ENCODE data around the gene STAT6.

The STAT6 gene

GRCh38 chr12:57109207-57110103, 1.7 kb downstream of the STAT6 start:
- TF ChIP-seq ZNF366 (tag by site-specific recombination; conservative IDR thresholded peaks at IDR 0.05), result peak; percentile 72
- no peak for TF ChIP-seq ZNF692 (tag by site-specific recombination; IDR thresholded peaks at IDR 0.05)
- peak; percentile 41; the same call in 1 of the 2 replicates for TF ChIP-seq SCRT2 (tag by site-specific recombination; IDR thresholded peaks at IDR 0.05)
- POLR2A ChIA-PET, result interaction anchor here (1.6 kb wide), 1 partner anchor 18 kb away, joined by 10 read pairs; no protein-coding TSS in a partner anchor
- H3K27ac ChIP-seq (ENCODE audit: extremely low read depth, low read depth, low read length), result no peak overlapping the region
- H3K9me3 ChIP-seq (ENCODE audit: control insufficient read depth, insufficient read depth, low read depth, low read length), result no peaks in the 10 kb centered on the region
- H3K36me3 ChIP-seq (ENCODE audit: control insufficient read depth in 2 of 2, insufficient read depth in 1 of 2, low read length in 2 of 2), result peaks cover 0 to 16% of the 10 kb centered on the region in 2 experiments; a peak in 1 of 3 replicates
- no peak overlapping the region for H3K4me3 ChIP-seq (ENCODE audit: low read depth, low read length)
- H3K4me1 ChIP-seq (ENCODE audit: control insufficient read depth, insufficient read depth, low read length), result 0 out of 2 replicates have a peak, but pooled peaks cover 3% of the 10 kb centered on the region
- CTCF ChIA-PET, result interaction anchor here (0.6 to 6.4 kb wide), 7 partner anchors 14 to 823 kb away, joined by 3 to 135 read pairs (median 3); no protein-coding TSS in a partner anchor

- H3K36me3 ChIP-seq (ENCODE audit: control insufficient read depth in 2 of 2, insufficient read depth in 1 of 2, low read length in 2 of 2), result peaks cover 0 to 20% of the 10 kb centered on the region in 2 experiments; a peak in 1 of 3 replicates
- ChIA-PET CTCF (interaction anchor here (0.7 to 6.4 kb wide), 6 partner anchors 15 to 38 kb away, joined by 3 to 135 read pairs (median 4); no protein-coding TSS in a partner anchor), POLR2A (no interaction called here)
- no peaks in the 10 kb centered on the region for H3K9me3 ChIP-seq (ENCODE audit: control insufficient read depth, insufficient read depth, low read depth, low read length)
- 0 out of 2 replicates have a peak, but pooled peaks cover 3% of the 10 kb centered on the region for H3K4me1 ChIP-seq (ENCODE audit: control insufficient read depth, insufficient read depth, low read length)
- TF ChIP-seq REST (tag by site-specific recombination; IDR thresholded peaks at IDR 0.05) (peak; percentile 78), ZNF585B (tag by site-specific recombination; IDR thresholded peaks at IDR 0.05) (no peak)
- no peak overlapping the region for H3K4me3 ChIP-seq (ENCODE audit: low read depth, low read length)
- H3K27ac ChIP-seq (ENCODE audit: extremely low read depth, low read depth, low read length), result no peak overlapping the region
Measured at GRCh38 chr12:57107456-57108155, 3.6 kb downstream of the STAT6 start.

- ChIA-PET POLR2A (interaction anchor here (0.9 kb wide), 1 partner anchor 18 kb away, joined by 3 read pairs; no protein-coding TSS in a partner anchor), CTCF (interaction anchor here (0.6 to 1.4 kb wide), 6 partner anchors 14 to 608 kb away, joined by 3 to 7 read pairs (median 3); partner anchors contain the start of gene NEMP1)
- H3K36me3 ChIP-seq (ENCODE audit: control insufficient read depth in 2 of 2, insufficient read depth in 1 of 2, low read length in 2 of 2), result peaks cover 0 to 20% of the 10 kb centered on the region in 2 experiments; a peak in 1 of 3 replicates
- TF ChIP-seq HIC1 (tag by site-specific recombination; IDR thresholded peaks at IDR 0.05), result no peak
- TF ChIP-seq SALL2 (tag by site-specific recombination; IDR thresholded peaks at IDR 0.05; ENCODE audit: borderline replicate concordance), result no peak
- TF ChIP-seq ZNF701 (tag by site-specific recombination; IDR thresholded peaks at IDR 0.05), result no peak
- TF ChIP-seq ZNF239 (tag by site-specific recombination; IDR thresholded peaks at IDR 0.05), result no peak
- no peak for TF ChIP-seq ZBTB10 (tag by site-specific recombination; IDR thresholded peaks at IDR 0.05)
- TF ChIP-seq ZNF112 (tag by site-specific recombination; IDR thresholded peaks at IDR 0.05), result no peak
- no peak for TF ChIP-seq BCL11A (tag by site-specific recombination; IDR thresholded peaks at IDR 0.05; ENCODE audit: low read depth)
- no peak for TF ChIP-seq KLF8 (tag by site-specific recombination; IDR thresholded peaks at IDR 0.05)
- no peak for TF ChIP-seq ELK4 (IDR thresholded peaks at IDR 0.05; ENCODE audit: borderline replicate concordance, low read depth, low read length)
- 0 out of 2 replicates have a peak, but pooled peaks cover under 1% of the 10 kb centered on the region for H3K4me1 ChIP-seq (ENCODE audit: control insufficient read depth, insufficient read depth, low read length)
- H3K27ac ChIP-seq (ENCODE audit: extremely low read depth, low read depth, low read length), result no peak overlapping the region
- H3K9me3 ChIP-seq (ENCODE audit: control insufficient read depth, insufficient read depth, low read depth, low read length), result no peaks in the 10 kb centered on the region
- H3K4me3 ChIP-seq (ENCODE audit: low read depth, low read length), result no peak overlapping the region
Measured at GRCh38 chr12:57106021-57106708, 5.0 kb downstream of the STAT6 start.
